Stimulated activated naive CD8-positive, alpha-beta T cell treated with anti-CD3 and anti-CD28 coated beads, Interleukin-15, amount 100 ng/mL, for 72 hours (primary cell): Measurements from ENCODE around the gene RIOK2.
"Not testable (repeated sequence)": the region's sequence is repeated elsewhere in the genome, so short reads cannot be mapped to it uniquely, and the experiment has no call there.

ENCODE experiments used
- ATAC-seq: fragments of 150-1000 bp; cut with Tn5 transposase; 2 replicates; pipeline ENCODE4 v1.10.0; 2021; ENCODE audit warnings: mild to moderate bottlenecking, moderate library complexity
- DNase-seq, 2 donors: peaks; one replicate each; pipeline ENCODE4 v3.0.0; 2021 to 2022
- H3K27ac Mint-ChIP-seq, 2 donors: one replicate each; pipeline ENCODE4 v1.8.0; 2022; ENCODE audit warnings: mild to moderate bottlenecking in 2 of 2, mixed read lengths in 2 of 2, moderate library complexity in 2 of 2
- H3K27me3 Mint-ChIP-seq: one replicate; pipeline ENCODE4 v1.8.0; 2022; ENCODE audit warnings: mixed read lengths
- H3K4me1 Mint-ChIP-seq: one replicate; pipeline ENCODE4 v1.8.0; 2022; ENCODE audit warnings: mild to moderate bottlenecking, mixed read lengths
- H3K4me3 Mint-ChIP-seq, 2 donors: one replicate each; pipeline ENCODE4 v1.8.0; 2022; ENCODE audit warnings: mild to moderate bottlenecking in 2 of 2, mixed read lengths in 2 of 2, moderate library complexity in 1 of 2
- H3K9me3 Mint-ChIP-seq, 2 donors: one replicate each; pipeline ENCODE4 v1.8.0; 2022; ENCODE audit warnings: mixed read lengths in 2 of 2

The RIOK2 gene

GRCh38 chr5:97183100-97183929 is at the start of gene RIOK2:
TSS of gene RIOK2 (minus strand) at chr5:97183247. CDS start at chr5:97183191, 56 bp downstream.
- ATAC-seq = peak; percentile 95

GRCh38 chr5:97231025-97231636 is 48.1 kb upstream of the RIOK2 start:
- DNase-seq = peak; percentile 11 to 14
- Mint-ChIP-seq H3K27ac (no peak overlapping the region), H3K9me3 (peaks cover 0 to 8% of the 10 kb centered on the region in 2 donors), H3K4me3 (no peak overlapping the region), H3K27me3 (no peaks in the 10 kb centered on the region), H3K4me1 (no peaks in the 10 kb centered on the region)
- ATAC-seq = peak; percentile 76

More at GRCh38 chr5:97183100-97183929, at the start of gene RIOK2:
- DNase-seq = peak; percentile 88 to 96
- peak within 1 kb of the TSS; percentile 100 for H3K27ac Mint-ChIP-seq
- peaks cover 41% of the 10 kb centered on the region for H3K4me1 Mint-ChIP-seq
- no peaks in the 10 kb centered on the region for H3K27me3 Mint-ChIP-seq
- peaks cover 0 to 7% of the 10 kb centered on the region in 2 donors for H3K9me3 Mint-ChIP-seq
- H3K4me3 Mint-ChIP-seq = peak within 1 kb of the TSS; percentile 72 to 90

- Mint-ChIP-seq H3K27ac (no peak overlapping the region), H3K27me3 (no peaks in the 10 kb centered on the region), H3K4me1 (no peaks in the 10 kb centered on the region), H3K4me3 (no peak overlapping the region), H3K9me3 (no peaks in the 10 kb centered on the region)
- ATAC-seq = no peak
- DNase-seq = no peak
These were observed 46.7 kb upstream of the RIOK2 start for GRCh38 chr5:97229688-97230285.

- no peak overlapping the region for H3K27ac Mint-ChIP-seq
- no peak for ATAC-seq
- no peaks in the 10 kb centered on the region for H3K27me3 Mint-ChIP-seq
- DNase-seq = no peak
- H3K4me1 Mint-ChIP-seq = no peaks in the 10 kb centered on the region
- H3K9me3 Mint-ChIP-seq = no peaks in the 10 kb centered on the region
- H3K4me3 Mint-ChIP-seq = no peak overlapping the region
These were observed 46.1 kb upstream of the RIOK2 start for GRCh38 chr5:97229196-97229595.

- Mint-ChIP-seq H3K4me3 (no peak overlapping the region), H3K27ac (no peak overlapping the region), H3K27me3 (no peaks in the 10 kb centered on the region), H3K4me1 (no peaks in the 10 kb centered on the region), H3K9me3 (no peaks in the 10 kb centered on the region)
- ATAC-seq (no peak), DNase-seq (no peak)
These were observed 42.2 kb upstream of the RIOK2 start for GRCh38 chr5:97225222-97225621.

- Mint-ChIP-seq H3K4me1 (no peaks in the 10 kb centered on the region), H3K9me3 (no peaks in the 10 kb centered on the region), H3K27ac (no peak overlapping the region), H3K4me3 (no peak overlapping the region), H3K27me3 (no peaks in the 10 kb centered on the region)
- DNase-seq (no peak), ATAC-seq (no peak)
These were observed 41.2 kb upstream of the RIOK2 start for GRCh38 chr5:97224112-97224750.

GRCh38 chr5:97223596-97223995 is 40.5 kb upstream of the RIOK2 start:
- Mint-ChIP-seq H3K4me1 (no peaks in the 10 kb centered on the region), H3K4me3 (no peak overlapping the region), H3K27me3 (no peaks in the 10 kb centered on the region), H3K27ac (no peak overlapping the region), H3K9me3 (no peaks in the 10 kb centered on the region)
- no peak for DNase-seq
- no peak for ATAC-seq

- H3K27me3 Mint-ChIP-seq = no peaks in the 10 kb centered on the region
- no peaks in the 10 kb centered on the region for H3K4me1 Mint-ChIP-seq
- DNase-seq (no peak), ATAC-seq (no peak)
- no peak overlapping the region for H3K4me3 Mint-ChIP-seq
- no peak overlapping the region for H3K27ac Mint-ChIP-seq
- H3K9me3 Mint-ChIP-seq = peaks cover 14 to 29% of the 10 kb centered on the region in 2 donors
These were observed 26.3 kb upstream of the RIOK2 start for GRCh38 chr5:97209343-97209742.

- no peak overlapping the region for H3K27ac Mint-ChIP-seq
- H3K27me3 Mint-ChIP-seq = no peaks in the 10 kb centered on the region
- peaks cover 8 to 23% of the 10 kb centered on the region in 2 donors for H3K9me3 Mint-ChIP-seq
- no peaks in the 10 kb centered on the region for H3K4me1 Mint-ChIP-seq
- H3K4me3 Mint-ChIP-seq = no peak overlapping the region
- DNase-seq (no peak), ATAC-seq (no peak)
These were observed 25.7 kb upstream of the RIOK2 start for GRCh38 chr5:97208714-97209113.

GRCh38 chr5:97208184-97208713 is 25.2 kb upstream of the RIOK2 start:
- peaks cover 6 to 18% of the 10 kb centered on the region in 2 donors for H3K9me3 Mint-ChIP-seq
- H3K27me3 Mint-ChIP-seq = no peaks in the 10 kb centered on the region
- ATAC-seq = no peak
- no peak overlapping the region for H3K4me3 Mint-ChIP-seq
- no peaks in the 10 kb centered on the region for H3K4me1 Mint-ChIP-seq
- no peak overlapping the region for H3K27ac Mint-ChIP-seq
- no peak for DNase-seq

GRCh38 chr5:97194366-97194765 is 11.3 kb upstream of the RIOK2 start:
- Mint-ChIP-seq H3K27me3 (no peaks in the 10 kb centered on the region), H3K27ac (no peak overlapping the region), H3K9me3 (peaks cover 6 to 28% of the 10 kb centered on the region in 2 donors), H3K4me3 (no peak overlapping the region), H3K4me1 (peaks cover 11% of the 10 kb centered on the region)
- ATAC-seq (no peak), DNase-seq (no peak)

- H3K4me1 Mint-ChIP-seq = peaks cover 11% of the 10 kb centered on the region
- ATAC-seq (no peak), DNase-seq (no peak)
- H3K4me3 Mint-ChIP-seq = no peak overlapping the region
- peaks cover 7 to 28% of the 10 kb centered on the region in 2 donors for H3K9me3 Mint-ChIP-seq
- H3K27me3 Mint-ChIP-seq = no peaks in the 10 kb centered on the region
- H3K27ac Mint-ChIP-seq = no peak overlapping the region
These were observed 10.3 kb upstream of the RIOK2 start for GRCh38 chr5:97193355-97193688.

- Mint-ChIP-seq H3K4me3 (no peak overlapping the region), H3K27me3 (no peaks in the 10 kb centered on the region), H3K9me3 (peaks cover 10 to 28% of the 10 kb centered on the region in 2 donors), H3K4me1 (peaks cover 11% of the 10 kb centered on the region), H3K27ac (no peak overlapping the region)
- DNase-seq (no peak), ATAC-seq (no peak)
These were observed 9.7 kb upstream of the RIOK2 start for GRCh38 chr5:97192580-97193354.

GRCh38 chr5:97191893-97192292 is 8.8 kb upstream of the RIOK2 start:
- Mint-ChIP-seq H3K27ac (no peak overlapping the region), H3K4me1 (peaks cover 11% of the 10 kb centered on the region), H3K27me3 (no peaks in the 10 kb centered on the region), H3K9me3 (peaks cover 10 to 28% of the 10 kb centered on the region in 2 donors), H3K4me3 (no peak overlapping the region)
- ATAC-seq (no peak), DNase-seq (no peak)

GRCh38 chr5:97189523-97189922 is 6.5 kb upstream of the RIOK2 start:
- not testable (repeated sequence) for ATAC-seq, H3K4me3 Mint-ChIP-seq, DNase-seq, H3K27ac Mint-ChIP-seq, H3K27me3 Mint-ChIP-seq
- Mint-ChIP-seq H3K4me1 (peaks cover 16% of the 10 kb centered on the region), H3K9me3 (peaks cover 12 to 28% of the 10 kb centered on the region in 2 donors)
